ENCODE measurements around the gene SLC9A9. TPM values are rescaled to one million over a fixed set of nuclear protein-coding genes. Genes with fewer than 3 reads are reported as not detected.

The SLC9A9 gene
- total and polyA plus RNA-seq, 10 of the 15 experiments (the other 5 are each of a cell fraction or from before 2014, with no cell fraction given), result 3.5 to 14.2 (median 9.3) TPM

- TF ChIP-seq PRDM15 (CRISPR knock-in tag; IDR thresholded peaks at IDR 0.05) (no peak), ZBTB33 (IDR thresholded peaks at IDR 0.05) (no peak), BMI1 (IDR thresholded peaks at IDR 0.05; ENCODE audit: borderline replicate concordance) (no peak), CTCF (IDR thresholded peaks at IDR 0.05 in 2 of 3, conservative IDR thresholded peaks at IDR 0.05 in 1 of 3; ENCODE audit: control insufficient read depth in 2 of 3, extremely low read depth in 1 of 3, insufficient read depth in 1 of 3, low read depth in 3 of 3, low read length in 3 of 3) (no peak), NR2F1 (conservative IDR thresholded peaks at IDR 0.05) (no peak), PKNOX1 (IDR thresholded peaks at IDR 0.05) (0 out of 2 replicates have a peak, but pooled peaks have one; percentile 8), ZNF592 (IDR thresholded peaks at IDR 0.05) (no peak), TBL1XR1 (IDR thresholded peaks at IDR 0.05; ENCODE audit: low read depth, low read length) (no peak), SKIL (IDR thresholded peaks at IDR 0.05; ENCODE audit: low read depth, poor library complexity, severe bottlenecking) (no peak), HDAC6 (IDR thresholded peaks at IDR 0.05; ENCODE audit: unreplicated experiment) (no peak)
These were observed 179.1 kb downstream of the SLC9A9 start (continued) for GRCh38 chr3:143668924-143669790.
